SW480 (cell line): Measurements from ENCODE around the gene GRK5.
"Not testable (repeated sequence)": the region's sequence is repeated elsewhere in the genome, so short reads cannot be mapped to it uniquely, and the experiment has no call there.

Source experiments
- DNase-seq: peaks from one replicate; pipeline ENCODE4 v3.0.0-alpha.2; 2016; ENCODE audit warnings: low spot score

GRK5 gene

DNA sequence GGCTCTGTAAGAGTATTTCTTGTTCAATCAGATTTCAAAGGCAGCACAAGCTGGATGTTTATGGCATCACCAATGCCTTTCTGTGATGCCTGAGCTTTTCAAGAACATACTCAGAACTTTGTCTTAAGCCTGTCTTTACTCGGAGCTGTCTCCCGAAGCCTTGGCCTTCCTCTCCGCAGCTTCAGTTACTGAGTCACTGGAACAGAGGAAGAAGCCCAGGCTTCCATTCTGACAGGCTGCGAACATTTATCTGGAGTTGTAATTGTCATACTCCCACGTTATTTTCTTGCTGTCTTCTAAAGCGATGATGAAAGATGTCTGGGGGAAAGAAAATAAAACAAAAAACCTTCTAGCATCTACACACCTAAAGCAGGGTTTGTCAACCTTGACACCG lies 43.9 kb downstream of the GRK5 start:
- no peak for DNase-seq

DNA sequence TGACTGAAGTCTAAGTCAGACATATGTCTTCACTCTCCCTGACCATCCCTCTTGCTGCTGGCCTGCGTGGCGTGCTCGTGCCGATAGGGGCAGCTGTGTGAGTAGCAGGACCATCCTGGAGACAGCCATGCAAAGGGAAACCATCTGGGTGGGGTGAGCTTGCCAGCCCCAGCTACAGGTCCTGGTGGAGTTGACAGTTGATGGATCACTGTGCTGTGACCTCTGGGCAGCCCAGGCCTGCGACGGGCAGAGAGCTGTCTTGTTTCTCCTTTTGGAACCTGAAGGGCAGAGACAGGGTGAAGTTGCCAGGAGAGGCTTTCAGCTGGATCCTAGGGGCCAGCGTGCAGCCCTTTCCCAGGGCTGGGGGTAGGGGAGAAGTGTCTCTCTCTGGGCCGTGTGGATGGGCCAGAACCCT lies 44.7 kb downstream of the GRK5 start:
- DNase-seq = no peak

GRCh38 chr10:119252470-119253151 lies 45.2 kb downstream of the GRK5 start:
- no peak for DNase-seq

DNA sequence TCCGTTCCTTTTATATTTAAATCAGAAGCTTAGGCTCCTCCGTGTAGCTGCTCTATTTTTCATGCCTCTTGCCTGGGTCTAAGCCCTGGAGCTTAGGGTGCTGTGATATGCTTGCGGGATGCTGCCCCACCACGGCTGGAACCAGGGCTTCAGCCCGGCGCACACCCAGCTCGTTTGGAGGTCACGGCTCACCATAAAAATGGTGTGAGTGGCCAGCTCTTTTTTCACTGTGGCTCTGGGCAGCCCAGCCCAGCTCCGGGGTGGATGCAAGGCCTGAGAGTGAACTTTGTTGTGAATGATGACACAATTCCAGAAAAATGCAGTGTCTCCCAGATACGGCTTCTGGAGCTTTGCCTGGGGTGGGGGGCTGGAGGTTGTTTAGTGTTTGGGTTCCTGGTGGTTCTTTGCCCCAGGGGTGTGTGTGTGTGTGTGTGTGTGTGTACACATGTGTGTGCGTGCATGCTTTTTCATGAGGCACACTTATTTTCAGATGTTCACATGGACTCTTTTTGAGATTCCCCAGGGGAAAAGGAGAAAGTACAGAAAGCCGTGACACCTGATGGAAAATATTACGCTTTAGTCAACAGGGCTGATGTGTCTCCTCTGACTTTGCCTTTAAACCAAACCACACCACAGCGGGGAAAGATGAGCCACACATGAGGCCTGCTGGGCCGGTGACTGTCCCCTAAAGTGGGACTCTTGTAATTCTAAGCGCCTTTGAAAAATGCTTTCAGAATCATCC lies 46.2 kb downstream of the GRK5 start:
- peak; percentile 87 for DNase-seq

- no peak for DNase-seq
Measured at GRCh38 chr10:119254335-119254734, 47.0 kb downstream of the GRK5 start.

- DNase-seq = no peak
Measured at GRCh38 chr10:119256030-119256429, 48.7 kb downstream of the GRK5 start.

DNA sequence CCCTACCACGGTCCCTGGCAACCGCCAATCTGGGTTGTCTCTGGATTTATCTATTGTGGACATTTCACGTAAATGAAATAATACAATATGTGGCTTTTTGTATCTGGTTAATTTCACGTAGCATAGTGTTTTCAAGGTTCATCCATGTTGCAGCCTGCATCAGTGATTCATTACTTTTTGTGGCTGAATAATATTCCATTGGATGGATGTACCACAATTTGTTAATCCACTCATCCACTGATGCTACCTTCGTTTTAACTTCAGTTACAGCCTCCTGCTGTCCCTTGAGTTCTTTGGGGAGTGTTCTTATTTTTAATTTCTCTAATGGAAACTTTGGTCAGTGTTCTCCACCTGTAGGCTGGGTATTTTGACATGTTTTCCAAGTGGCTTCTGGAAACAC lies 49.5 kb downstream of the GRK5 start:
- DNase-seq = no peak

DNA sequence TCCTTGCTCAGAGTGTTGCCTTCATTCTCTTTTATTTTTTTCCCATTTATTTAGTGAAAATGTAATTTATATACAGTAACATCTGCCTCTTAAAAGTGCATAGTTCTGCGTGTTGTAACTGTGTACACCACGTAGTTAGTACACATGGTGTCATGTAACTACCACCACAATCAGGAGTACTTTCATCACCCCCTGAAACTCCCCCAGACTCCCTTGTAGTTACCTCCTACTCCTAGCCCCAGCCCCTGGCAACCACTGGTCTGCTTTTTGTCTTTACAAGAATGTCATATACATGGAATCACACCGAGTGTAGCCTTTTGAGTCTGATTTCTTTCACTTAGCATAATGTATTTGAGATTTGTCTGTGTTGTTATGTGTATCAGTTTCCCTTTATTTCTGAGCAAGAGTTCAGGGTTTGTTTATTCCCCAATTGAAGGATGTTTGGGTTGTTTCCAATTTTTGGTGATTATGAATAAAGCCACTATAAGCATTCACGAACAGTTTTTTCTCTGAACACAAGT lies 50.6 kb downstream of the GRK5 start:
- no peak for DNase-seq

DNA sequence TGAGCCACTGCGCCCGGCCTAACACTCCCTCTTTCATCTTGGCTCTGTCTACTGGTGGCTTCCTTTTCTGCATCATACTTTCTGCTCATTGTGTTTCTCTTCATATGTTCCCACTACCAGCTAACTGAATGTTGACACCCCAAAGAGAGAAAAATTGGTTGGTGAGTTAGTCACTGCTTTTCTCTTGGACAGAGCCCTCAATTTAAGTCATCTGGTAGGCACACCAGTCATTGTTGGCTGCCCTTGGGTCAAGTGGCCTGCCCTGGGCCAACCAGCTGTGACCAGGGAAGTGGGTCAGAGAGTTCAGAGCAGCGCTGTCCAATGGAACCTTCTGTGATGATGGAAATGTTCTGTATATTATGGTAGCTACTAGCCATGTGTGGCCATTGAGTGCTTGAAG lies 52.0 kb downstream of the GRK5 start:
- DNase-seq = no peak

GRCh38 chr10:119261016-119261415 lies 53.6 kb downstream of the GRK5 start:
- not testable (repeated sequence) for DNase-seq

DNA sequence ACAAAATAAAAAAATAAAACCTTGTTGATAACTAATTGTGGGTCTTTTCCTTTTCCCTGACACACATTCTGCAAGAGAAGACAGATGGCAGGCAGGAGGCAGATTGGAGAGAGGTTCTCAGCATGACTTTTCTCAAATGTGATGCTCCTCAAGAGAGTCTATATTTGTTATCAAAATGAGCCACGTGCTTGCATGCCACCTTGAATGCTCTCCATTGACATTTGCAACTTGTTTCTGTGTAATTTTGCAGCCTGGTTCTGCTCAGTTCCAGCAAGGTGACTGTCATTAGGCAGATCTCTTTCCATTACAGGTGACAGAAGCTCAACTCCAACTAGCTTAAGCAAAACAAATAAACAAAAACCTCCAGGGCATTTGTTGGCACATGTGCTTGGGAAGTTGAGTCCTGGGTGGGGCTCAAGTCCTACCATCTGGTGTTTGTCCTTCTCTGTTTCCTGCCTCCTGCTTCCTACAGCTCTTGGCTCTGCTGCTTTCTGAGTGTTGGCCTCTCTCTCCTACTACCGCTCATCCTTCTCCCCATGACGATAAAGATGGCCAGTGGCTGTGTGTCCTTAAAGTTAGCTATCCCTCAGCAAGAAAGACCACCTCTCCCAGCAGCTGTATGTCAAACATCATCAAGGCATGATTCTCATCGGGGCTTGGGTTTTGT lies 56.7 kb downstream of the GRK5 start:
- DNase-seq = no peak

DNA sequence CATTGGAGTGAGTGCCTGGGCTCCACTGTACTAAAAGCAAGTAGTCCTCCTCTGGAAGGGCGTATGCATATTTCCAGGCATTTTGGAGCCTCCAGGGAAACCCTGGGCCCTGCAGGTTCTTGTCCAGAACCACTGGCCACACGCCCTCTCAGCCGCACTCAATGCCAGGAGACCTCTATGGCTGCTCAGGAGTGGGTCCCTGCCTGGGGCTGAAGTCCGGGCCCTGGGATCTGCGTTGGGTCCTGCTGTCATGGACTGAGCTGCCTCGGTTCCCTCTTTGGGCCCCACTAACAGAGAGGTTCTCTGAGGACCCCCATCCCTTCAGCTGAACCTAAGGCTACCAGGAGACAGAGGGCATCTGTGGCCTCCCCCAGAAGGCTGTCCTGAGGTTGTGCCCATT lies 58.3 kb downstream of the GRK5 start:
- no peak for DNase-seq

DNA sequence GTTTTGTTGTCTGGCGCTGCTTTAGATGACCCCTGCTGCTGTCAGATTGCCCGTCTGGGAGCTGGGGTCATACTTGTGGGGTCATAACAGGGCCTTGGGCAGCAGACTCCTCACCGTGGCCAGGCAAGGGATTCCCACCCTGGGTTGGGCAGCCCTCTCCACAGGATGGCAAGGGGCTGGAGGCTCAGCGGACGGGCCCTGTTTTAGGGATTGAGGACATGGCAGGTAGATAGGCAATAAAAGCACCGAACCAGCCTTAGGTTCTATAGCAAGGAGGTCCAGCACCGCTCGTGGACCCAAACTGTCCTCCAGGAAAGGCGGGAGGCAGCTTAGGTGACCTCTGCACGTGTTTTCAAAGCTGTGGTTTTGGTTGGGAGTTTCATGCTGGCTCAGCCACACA lies 60.0 kb downstream of the GRK5 start:
- no peak for DNase-seq

DNA sequence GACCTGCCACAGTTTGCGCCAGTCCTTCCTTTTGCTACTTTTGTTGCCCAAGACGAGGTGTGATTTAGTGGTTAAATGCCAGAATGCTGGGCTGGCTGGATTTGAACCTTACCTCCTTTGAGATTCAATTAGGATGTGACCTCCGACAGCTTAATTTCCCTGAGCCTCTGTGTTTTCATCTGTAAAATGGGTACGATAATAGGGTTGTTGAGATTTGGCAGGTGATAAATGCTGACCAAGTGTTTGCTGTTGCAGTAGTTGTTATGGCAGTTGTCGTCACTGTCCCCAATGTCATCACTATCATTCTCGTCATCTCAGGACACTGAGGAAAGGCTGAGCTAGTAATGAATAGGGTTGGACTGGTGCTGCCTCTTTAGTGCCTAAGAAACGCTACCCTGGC lies 61.1 kb downstream of the GRK5 start:
- no peak for DNase-seq

DNA sequence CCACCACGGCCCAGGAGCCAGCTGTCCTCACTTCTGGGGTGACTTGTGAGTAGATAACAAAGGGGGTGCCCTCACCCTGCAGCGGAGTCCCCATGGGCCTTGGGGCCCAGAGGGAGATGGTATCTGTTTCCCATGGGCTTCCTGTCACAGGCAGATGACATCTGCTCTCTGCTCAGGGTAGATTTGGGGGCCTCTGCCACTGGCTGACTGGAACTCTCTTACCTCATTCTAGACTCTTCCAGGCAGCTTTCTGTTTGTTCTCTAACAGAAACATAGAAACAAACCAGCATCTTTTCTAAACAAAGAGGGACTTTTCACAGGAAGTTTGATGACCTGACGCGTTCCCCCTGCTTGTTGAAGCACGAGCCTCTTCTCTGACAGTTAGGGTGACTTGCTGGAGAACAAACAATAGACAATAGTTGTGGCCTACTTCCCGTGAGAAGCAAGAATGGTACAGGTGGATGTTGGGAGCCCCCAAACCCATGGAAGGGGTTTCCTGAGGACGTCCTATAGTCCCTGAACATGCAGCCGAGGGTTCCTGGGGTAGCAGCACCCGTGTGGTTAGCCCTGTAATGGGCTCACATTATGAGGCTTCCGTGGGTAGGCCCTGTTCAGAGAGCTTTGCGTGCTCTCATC lies 61.6 kb downstream of the GRK5 start:
- no peak for DNase-seq

DNA sequence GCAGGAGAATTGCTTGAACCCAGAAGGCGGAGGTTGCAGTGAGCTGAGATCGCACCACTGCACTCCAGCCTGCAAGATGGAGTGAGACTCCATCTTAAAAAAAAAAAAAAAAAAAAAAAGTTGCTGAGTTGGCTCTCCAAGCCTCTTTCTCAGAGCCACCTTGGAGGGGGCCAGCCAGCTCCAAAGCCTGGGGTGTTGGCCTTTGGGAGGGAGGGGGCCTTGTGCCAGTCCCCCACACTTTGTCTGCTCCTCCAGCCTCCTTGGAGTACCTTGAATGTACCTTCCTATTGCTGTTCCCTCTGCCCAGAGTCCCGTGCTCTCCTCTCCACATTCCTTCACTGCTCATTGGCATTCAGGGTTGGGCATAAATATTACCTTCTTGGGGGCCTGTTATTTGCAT lies 62.4 kb downstream of the GRK5 start:
- DNase-seq = no peak

- peak; percentile 82 for DNase-seq
Measured at GRCh38 chr10:119270762-119271366, 63.5 kb downstream of the GRK5 start.

DNA sequence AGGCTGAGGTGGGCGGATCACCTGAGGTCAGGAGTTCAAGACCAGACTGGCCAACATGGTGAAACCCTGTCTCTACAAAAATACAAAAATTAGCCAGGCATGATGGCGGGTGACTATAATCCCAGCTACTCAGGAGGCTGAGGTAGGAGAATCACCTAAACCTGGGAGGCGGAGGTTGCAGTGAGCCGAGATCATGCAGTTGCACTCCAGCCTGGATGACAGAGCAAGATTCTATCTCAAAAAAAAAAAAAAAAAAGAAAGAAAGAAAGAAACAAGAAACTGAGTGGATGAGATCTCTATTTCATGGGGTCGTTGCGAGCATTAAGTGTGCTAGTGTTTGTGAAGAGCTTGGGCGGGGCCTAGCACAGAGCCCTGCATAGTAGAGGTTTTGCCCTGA lies 65.0 kb downstream of the GRK5 start:
- not testable (repeated sequence) for DNase-seq

GRCh38 chr10:119272736-119273135 lies 65.4 kb downstream of the GRK5 start:
- no peak for DNase-seq

- DNase-seq = no peak
Measured at GRCh38 chr10:119273413-119273812, 66.0 kb downstream of the GRK5 start.

DNA sequence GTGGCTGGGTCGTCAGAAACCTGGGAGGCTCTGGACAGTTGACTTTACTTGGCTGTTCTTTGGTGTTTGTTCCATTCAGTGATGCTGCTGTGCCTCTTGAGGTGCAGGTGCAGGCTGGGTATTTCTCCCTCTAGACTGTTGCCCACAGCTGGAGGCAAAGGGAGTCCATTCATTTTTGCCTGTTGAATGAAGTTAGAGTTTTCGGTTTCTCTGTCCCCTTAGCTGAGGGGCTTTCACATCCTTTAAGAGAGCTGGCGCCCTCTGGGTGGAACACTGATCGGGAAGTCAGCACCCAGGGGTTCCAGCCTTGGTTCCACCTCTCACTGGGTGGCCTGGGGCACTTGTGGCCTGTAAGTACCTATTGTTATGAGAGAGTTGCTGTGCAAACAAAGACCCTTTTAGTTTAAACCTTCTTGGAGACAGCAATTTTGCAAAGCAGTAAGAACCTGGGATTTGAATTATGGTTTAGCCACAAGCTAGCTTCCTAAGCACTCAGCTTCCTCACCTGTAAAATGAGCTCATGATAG lies 67.2 kb downstream of the GRK5 start:
- no peak for DNase-seq

DNA sequence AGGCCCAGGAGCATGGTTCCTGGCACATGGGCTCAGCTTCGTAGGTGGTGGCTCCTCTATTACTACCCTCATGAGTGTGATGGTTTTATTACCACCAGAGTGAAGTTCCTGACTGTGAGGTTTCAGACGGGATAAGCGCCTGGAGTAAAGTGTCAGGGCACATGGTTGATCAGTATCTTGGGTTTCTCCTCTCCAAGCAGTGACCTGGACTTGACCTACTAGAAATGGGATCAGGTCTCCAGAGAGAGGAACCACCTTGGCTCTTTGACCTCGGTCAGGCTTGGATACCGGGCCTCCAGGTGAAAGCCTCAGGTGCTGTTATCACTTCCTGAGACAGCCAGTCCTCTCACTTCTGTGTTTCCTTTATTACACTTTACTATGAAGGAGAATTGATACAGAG lies 67.7 kb downstream of the GRK5 start:
- DNase-seq = no peak
